MCF 10A (cell line): ENCODE data around the gene SLC47A2. TPM values are rescaled to one million over a fixed set of nuclear protein-coding genes. Genes with fewer than 3 reads are reported as not detected.

ENCODE experiments used
- BruUV-seq: library from RNA; stranded (reverse); fragments of 400-500 nt; replicated peaks from 2 replicates; lab custom pipeline; 2021; lab: Mats Ljungman, UMichigan
- CTCF ChIA-PET: fragments of 300-600 bp; sonication (Branson Sonifier 250); formaldehyde crosslinking; extraction: SDS; loops from one replicate; lab custom pipeline; 2021; ENCODE audit warnings: antibody characterized with exemption, inconsistent platforms; lab: Yijun Ruan, JAX
- POLR2A ChIA-PET: fragments of 300-600, 350-650 bp; sonication (Branson Sonifier 250); formaldehyde crosslinking; extraction: SDS; loops from one replicate; lab custom pipeline; 2020; ENCODE audit warnings: antibody characterized with exemption, inconsistent platforms; lab: Yijun Ruan, JAX
- DNase-seq: peaks from one replicate; pipeline ENCODE4 v3.0.0-alpha.2; 2018; ENCODE audit not compliant: unreplicated experiment
- H3K27ac Mint-ChIP-seq: one replicate; pipeline ENCODE4 v1.8.0; 2022; ENCODE audit warnings: mild to moderate bottlenecking, low read depth, mixed read lengths; ENCODE audit not compliant: unreplicated experiment
- H3K27me3 Mint-ChIP-seq: one replicate; pipeline ENCODE4 v1.8.0; 2022; ENCODE audit warnings: mixed read lengths; ENCODE audit not compliant: insufficient read depth, unreplicated experiment
- H3K36me3 Mint-ChIP-seq: one replicate; pipeline ENCODE4 v1.8.0; 2022; ENCODE audit warnings: mild to moderate bottlenecking, moderate library complexity, mixed read lengths; ENCODE audit not compliant: insufficient read depth, unreplicated experiment
- H3K4me1 Mint-ChIP-seq: one replicate; pipeline ENCODE4 v1.8.0; 2022; ENCODE audit warnings: mixed read lengths; ENCODE audit not compliant: insufficient read depth, unreplicated experiment
- H3K4me3 Mint-ChIP-seq: one replicate; pipeline ENCODE4 v1.8.0; 2022; ENCODE audit warnings: mild to moderate bottlenecking, moderate library complexity, mixed read lengths; ENCODE audit not compliant: unreplicated experiment
- H3K9me3 Mint-ChIP-seq: one replicate; pipeline ENCODE4 v1.8.0; 2022; ENCODE audit warnings: mixed read lengths; ENCODE audit not compliant: unreplicated experiment
- intact Hi-C: fragments of 100-400 bp; cut with micrococcal nuclease; formaldehyde crosslinking; loops from 2 replicates; pipeline ENCODE4 v1.14.1; 2022
- total RNA-seq: library from RNA; stranded (reverse); gene quantifications from 2 replicates; pipeline ENCODE4 v1.2.3, GENCODE V29; 2022
- TF ChIP-seq, protein P1 (sequence below): fragments of 200-600 bp; IDR thresholded peaks from one replicate; pipeline ENCODE4 v1.8.0; 2022; ENCODE audit warnings: antibody characterized with exemption, mild to moderate bottlenecking; ENCODE audit not compliant: unreplicated experiment

Gene SLC47A2
- total RNA-seq, 1 experiment from 2014 or later = 0.54 TPM

DNA sequence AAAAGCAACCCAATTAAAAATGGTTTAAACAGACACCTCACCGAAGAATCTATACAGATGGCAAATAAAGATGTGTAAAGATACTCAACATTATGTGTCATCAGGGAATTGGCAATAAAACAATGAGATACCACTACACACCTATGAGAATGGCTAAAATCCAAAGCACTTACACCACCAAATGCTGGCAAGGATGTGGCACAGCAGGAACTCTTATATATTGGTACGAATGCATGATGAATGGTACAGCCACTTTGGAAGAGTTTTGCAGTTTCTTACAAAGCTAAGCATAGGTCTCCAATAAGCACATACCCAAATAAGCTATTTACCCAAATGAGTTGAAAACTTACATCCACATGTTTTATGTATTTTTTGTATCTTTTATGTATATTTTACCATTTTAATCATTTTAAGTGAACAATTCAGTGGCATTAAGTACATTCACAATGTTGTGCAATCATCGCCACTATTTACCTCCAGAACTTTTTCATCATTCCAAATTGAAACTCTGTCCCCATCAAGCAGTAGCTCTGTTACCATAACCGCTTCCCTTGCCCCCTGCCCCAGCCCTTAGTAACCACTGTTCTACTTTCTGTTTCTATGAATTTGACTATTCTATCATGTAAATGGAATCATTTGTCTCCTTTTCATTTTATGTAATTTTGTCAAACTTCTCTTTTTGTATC, 74.6 kb downstream of the SLC47A2 start:
- ChIA-PET POLR2A (interaction anchor here (0.6 to 1.8 kb wide), 4 partner anchors 8 to 112 kb away, joined by 3 to 10 read pairs (median 4); no protein-coding TSS in a partner anchor), CTCF (interaction anchor here (0.7 to 1.9 kb wide), 3 partner anchors 8 to 279 kb away, joined by 3 to 11 read pairs (median 3); partner anchors contain the start of gene B9D1)
- DNase-seq = peak; percentile 77
- intact Hi-C loops = no loop called here
- no peaks in the 10 kb centered on the region for H3K36me3 Mint-ChIP-seq
- no peak overlapping the region for H3K4me3 Mint-ChIP-seq
- H3K27me3 Mint-ChIP-seq = no peaks in the 10 kb centered on the region
- H3K9me3 Mint-ChIP-seq = no peaks in the 10 kb centered on the region
- no peak overlapping the region for H3K27ac Mint-ChIP-seq
- peaks cover 36% of the 10 kb centered on the region for H3K4me1 Mint-ChIP-seq
- no TSS peak for BruUV-seq
- TF ChIP-seq, protein P1, sequence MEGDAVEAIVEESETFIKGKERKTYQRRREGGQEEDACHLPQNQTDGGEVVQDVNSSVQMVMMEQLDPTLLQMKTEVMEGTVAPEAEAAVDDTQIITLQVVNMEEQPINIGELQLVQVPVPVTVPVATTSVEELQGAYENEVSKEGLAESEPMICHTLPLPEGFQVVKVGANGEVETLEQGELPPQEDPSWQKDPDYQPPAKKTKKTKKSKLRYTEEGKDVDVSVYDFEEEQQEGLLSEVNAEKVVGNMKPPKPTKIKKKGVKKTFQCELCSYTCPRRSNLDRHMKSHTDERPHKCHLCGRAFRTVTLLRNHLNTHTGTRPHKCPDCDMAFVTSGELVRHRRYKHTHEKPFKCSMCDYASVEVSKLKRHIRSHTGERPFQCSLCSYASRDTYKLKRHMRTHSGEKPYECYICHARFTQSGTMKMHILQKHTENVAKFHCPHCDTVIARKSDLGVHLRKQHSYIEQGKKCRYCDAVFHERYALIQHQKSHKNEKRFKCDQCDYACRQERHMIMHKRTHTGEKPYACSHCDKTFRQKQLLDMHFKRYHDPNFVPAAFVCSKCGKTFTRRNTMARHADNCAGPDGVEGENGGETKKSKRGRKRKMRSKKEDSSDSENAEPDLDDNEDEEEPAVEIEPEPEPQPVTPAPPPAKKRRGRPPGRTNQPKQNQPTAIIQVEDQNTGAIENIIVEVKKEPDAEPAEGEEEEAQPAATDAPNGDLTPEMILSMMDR = no peak

DNA sequence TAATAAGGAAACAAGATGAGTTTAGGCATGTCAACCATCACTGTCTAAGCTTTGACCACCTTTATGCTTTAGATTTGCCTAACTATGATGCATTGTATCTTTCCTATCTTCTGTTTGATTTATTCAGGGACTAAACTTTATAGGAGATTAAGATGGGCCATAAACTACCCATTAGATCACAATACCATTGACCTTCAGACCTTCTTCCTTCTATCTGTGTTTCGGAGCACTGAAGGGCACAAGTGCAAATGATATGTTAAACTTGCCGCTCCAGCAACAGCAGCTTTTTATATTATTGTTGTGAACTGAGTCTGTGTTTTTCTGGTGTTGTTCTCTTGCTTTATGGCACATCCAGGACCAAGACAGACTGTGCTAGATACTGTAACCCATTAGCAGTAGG, 84.5 kb downstream of the SLC47A2 start:
- POLR2A ChIA-PET = no interaction called here
- Mint-ChIP-seq H3K4me3 (no peak overlapping the region), H3K9me3 (no peaks in the 10 kb centered on the region), H3K36me3 (no peaks in the 10 kb centered on the region), H3K4me1 (peaks cover 16% of the 10 kb centered on the region), H3K27me3 (no peaks in the 10 kb centered on the region), H3K27ac (no peak overlapping the region)
- no peak for DNase-seq
- intact Hi-C loops = no loop called here
- BruUV-seq = no TSS peak
- TF ChIP-seq, protein P1 = no peak
- CTCF ChIA-PET = interaction anchor here (0.7 kb wide), 1 partner anchor 135 kb away, joined by 3 read pairs; no protein-coding TSS in a partner anchor

DNA sequence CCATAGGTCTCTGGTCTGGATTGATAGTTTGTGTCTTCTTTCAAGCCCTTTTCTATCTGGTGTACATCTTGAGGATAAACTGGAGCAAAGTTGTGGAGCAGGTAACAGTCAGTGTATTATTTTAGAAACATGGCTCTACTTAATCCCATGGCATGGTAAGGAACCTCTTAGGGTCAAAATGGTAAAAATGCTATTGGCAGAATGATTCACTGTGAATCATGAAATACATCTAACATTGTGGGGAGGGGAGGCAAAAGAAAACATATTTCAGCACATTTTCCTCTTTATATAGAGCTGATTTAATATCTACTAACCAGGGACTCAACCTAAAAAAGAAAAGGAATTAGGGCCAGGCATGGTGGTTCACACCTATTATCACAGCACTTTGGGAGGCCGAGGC, 85.7 kb downstream of the SLC47A2 start:
- no TSS peak for BruUV-seq
- ChIA-PET CTCF (no interaction called here), POLR2A (interaction anchor here (1.3 kb wide), 1 partner anchor 18 kb away, joined by 4 read pairs; the partner anchor contains the start of gene ALDH3A2)
- no peaks in the 10 kb centered on the region for H3K27me3 Mint-ChIP-seq
- peak; percentile 11 for DNase-seq
- no peak overlapping the region for H3K4me3 Mint-ChIP-seq
- peaks cover 16% of the 10 kb centered on the region for H3K4me1 Mint-ChIP-seq
- intact Hi-C loops = no loop called here
- H3K36me3 Mint-ChIP-seq = no peaks in the 10 kb centered on the region
- H3K9me3 Mint-ChIP-seq = no peaks in the 10 kb centered on the region
- TF ChIP-seq, protein P1 = no peak
- no peak overlapping the region for H3K27ac Mint-ChIP-seq

DNA sequence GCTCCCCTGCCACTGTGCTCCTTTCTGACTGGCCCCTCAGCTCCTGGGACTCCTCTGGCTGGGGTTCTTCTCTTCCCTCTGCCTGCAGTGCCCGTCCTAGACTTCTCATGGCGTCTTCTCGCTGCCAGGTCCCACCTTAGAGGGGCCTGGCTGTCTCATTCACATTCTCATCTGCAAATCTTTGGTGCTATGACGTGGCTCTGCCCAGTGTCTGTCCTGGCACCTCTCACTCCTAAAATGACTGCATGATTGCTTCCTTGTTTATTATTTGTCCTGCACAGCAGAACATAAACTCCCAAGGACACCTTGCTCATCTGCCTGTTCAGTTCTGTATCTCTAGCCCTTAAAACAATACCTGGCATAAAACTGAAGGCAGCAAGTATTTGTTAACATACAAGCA, 86.3 kb downstream of the SLC47A2 start:
- Mint-ChIP-seq H3K36me3 (no peaks in the 10 kb centered on the region), H3K27ac (no peak overlapping the region), H3K4me1 (peaks cover 15% of the 10 kb centered on the region), H3K4me3 (no peak overlapping the region), H3K9me3 (no peaks in the 10 kb centered on the region), H3K27me3 (no peaks in the 10 kb centered on the region)
- DNase-seq = no peak
- intact Hi-C loops = no loop called here
- POLR2A ChIA-PET = interaction anchor here (1.3 kb wide), 1 partner anchor 19 kb away, joined by 4 read pairs; the partner anchor contains the start of gene ALDH3A2
- CTCF ChIA-PET = no interaction called here
- TF ChIP-seq, protein P1 = no peak
- BruUV-seq = no TSS peak
